ENCODE measurements around the gene APBB3. TPM values are rescaled to one million over a fixed set of nuclear protein-coding genes. Genes with fewer than 3 reads are reported as not detected.

APBB3 gene
- total and polyA plus RNA-seq, 9 of the 15 experiments (the other 6 are each of a cell fraction or from before 2014, with no cell fraction given) = 0.17 to 24.3 (median 9.5) TPM

GRCh38 chr5:140598836-140599235 lies 34.4 kb upstream of the APBB3 start:
- intact Hi-C loops (cut with micrococcal nuclease) = no loop called here
- no peak for ATAC-seq
- no peaks in the 10 kb centered on the region for H3K9me3 ChIP-seq (replicated peaks; ENCODE audit: control insufficient read depth, insufficient read depth, low read depth, low read length)
- in situ Hi-C loops (cut with MboI) = no loop called here
- no peak for FAIRE-seq
- TF ChIP-seq ZBTB1 (CRISPR knock-in tag; IDR thresholded peaks at IDR 0.05; ENCODE audit: borderline replicate concordance, low read depth) (no peak), ZNF408 (CRISPR knock-in tag; IDR thresholded peaks at IDR 0.05; ENCODE audit: low read depth) (no peak), SETDB1 (IDR thresholded peaks at IDR 0.05; ENCODE audit: low read length) (no peak), RUNX1 (IDR thresholded peaks at IDR 0.05; ENCODE audit: low read depth) (no peak), ASH1L (IDR thresholded peaks at IDR 0.05; ENCODE audit: borderline replicate concordance, low read depth, partially characterized antibody) (no peak)
- TF ChIP-seq, protein P1, sequence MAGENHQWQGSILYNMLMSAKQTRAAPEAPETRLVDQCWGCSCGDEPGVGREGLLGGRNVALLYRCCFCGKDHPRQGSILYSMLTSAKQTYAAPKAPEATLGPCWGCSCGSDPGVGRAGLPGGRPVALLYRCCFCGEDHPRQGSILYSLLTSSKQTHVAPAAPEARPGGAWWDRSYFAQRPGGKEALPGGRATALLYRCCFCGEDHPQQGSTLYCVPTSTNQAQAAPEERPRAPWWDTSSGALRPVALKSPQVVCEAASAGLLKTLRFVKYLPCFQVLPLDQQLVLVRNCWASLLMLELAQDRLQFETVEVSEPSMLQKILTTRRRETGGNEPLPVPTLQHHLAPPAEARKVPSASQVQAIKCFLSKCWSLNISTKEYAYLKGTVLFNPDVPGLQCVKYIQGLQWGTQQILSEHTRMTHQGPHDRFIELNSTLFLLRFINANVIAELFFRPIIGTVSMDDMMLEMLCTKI (IDR thresholded peaks at IDR 0.05; ENCODE audit: partially characterized antibody) = no peak
- no peak overlapping the region for H3K4me3 ChIP-seq
- no peaks in the 10 kb centered on the region; a peak in 1 of 5 replicates for H3K4me1 ChIP-seq (replicated peaks in 1 of 2; ENCODE audit: control insufficient read depth in 2 of 2, insufficient read depth in 2 of 2, low read length in 2 of 2)
- H4K20me1 ChIP-seq (replicated peaks; ENCODE audit: control insufficient read depth, insufficient read depth, low read length) = no peaks in the 10 kb centered on the region
- BruUV-seq (replicated peaks) = no TSS peak
- ChIA-PET POLR2A (no interaction called here), CTCF (ENCODE audit: low intra/inter-chr PET ratio) (no interaction called here)
- H3K9me1 ChIP-seq (ENCODE audit: control insufficient read depth, insufficient read depth, low read length) = no peaks in the 10 kb centered on the region
- no peak overlapping the region for H3K27ac ChIP-seq (ENCODE audit: extremely low read depth, low read depth, low read length)
- H3K27me3 ChIP-seq (ENCODE audit: control insufficient read depth in 2 of 2, insufficient read depth in 2 of 2, low read length in 2 of 2) = no peaks in the 10 kb centered on the region
- no peak overlapping the region for H2AFZ ChIP-seq (ENCODE audit: low read depth, low read length)
- no peaks in the 10 kb centered on the region for H3K36me3 ChIP-seq (ENCODE audit: control insufficient read depth, insufficient read depth, low read length)
- DNase-seq (ENCODE audit: extremely low read depth in 1 of 4, low spot score in 3 of 4) = no peak
- 52% methylated on average over 2 of the region's 2 CpGs for WGBS (ENCODE audit: insufficient coverage, low coverage, missing lambda C conversion rate)
- H3K9ac ChIP-seq (ENCODE audit: insufficient read depth in 1 of 2, low read depth in 2 of 2, low read length in 2 of 2) = no peak overlapping the region
- H3K4me2 ChIP-seq (ENCODE audit: insufficient read depth, low read length) = no peak overlapping the region
- no peaks in the 10 kb centered on the region for H3K79me2 ChIP-seq (ENCODE audit: control insufficient read depth, insufficient read depth, low read length)

Measured in K562 (cell line).